HG03378 (cell line): ENCODE measurements around the gene CLEC16A.
A peak's percentile ranks its signal among the peaks of the same experiment; 100 is the strongest.

Source experiments
- ATAC-seq: cut with Tn5 transposase; IDR thresholded peaks from one replicate; pipeline ENCODE4 v1.9.1; 2021; ENCODE audit warnings: mild to moderate bottlenecking, moderate library complexity; ENCODE audit not compliant: unreplicated experiment

Gene CLEC16A

DNA sequence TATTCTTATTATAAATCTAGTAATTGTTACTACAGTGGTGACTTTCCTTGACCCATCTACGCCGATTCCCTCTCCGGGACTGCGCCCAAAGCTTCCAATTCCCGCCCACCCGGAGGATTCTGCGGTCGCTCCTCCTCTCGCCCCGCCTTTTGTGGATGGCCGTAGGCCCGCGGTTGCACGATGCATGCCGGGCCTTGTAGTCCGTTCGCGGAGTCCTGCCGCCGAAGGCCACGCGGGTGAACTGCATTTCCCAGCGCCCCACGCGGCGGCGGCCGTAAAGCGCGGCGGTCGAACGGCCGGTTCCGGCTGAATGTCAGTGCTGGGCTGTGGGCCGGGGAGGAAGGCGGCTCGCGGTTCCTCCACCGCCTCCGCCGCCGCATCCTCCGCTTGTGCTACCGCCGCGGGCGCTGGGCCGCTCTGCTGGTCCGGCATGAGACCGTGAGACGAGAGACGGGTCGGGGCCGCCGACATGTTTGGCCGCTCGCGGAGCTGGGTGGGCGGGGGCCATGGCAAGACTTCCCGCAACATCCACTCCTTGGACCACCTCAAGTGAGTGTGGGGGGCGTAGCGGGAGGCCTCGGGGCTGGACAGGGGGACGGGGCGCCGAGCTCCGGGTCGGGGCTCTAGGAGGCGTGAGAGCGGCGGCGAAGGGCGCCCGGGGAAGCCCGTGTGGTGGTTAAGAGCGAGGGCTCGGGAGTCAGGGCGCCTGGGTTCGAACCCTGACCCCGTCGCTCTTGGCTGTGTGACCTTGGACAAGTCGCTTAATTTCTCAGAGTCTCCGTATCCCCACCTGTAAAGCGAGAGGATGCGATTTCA lies at the start of gene CLEC16A:
Gene CLEC16A (plus strand): TSS at position 316 of the 816 bp plus-strand sequence. CDS start 154 bp downstream, at position 470.
- ATAC-seq = peak; percentile 55

DNA sequence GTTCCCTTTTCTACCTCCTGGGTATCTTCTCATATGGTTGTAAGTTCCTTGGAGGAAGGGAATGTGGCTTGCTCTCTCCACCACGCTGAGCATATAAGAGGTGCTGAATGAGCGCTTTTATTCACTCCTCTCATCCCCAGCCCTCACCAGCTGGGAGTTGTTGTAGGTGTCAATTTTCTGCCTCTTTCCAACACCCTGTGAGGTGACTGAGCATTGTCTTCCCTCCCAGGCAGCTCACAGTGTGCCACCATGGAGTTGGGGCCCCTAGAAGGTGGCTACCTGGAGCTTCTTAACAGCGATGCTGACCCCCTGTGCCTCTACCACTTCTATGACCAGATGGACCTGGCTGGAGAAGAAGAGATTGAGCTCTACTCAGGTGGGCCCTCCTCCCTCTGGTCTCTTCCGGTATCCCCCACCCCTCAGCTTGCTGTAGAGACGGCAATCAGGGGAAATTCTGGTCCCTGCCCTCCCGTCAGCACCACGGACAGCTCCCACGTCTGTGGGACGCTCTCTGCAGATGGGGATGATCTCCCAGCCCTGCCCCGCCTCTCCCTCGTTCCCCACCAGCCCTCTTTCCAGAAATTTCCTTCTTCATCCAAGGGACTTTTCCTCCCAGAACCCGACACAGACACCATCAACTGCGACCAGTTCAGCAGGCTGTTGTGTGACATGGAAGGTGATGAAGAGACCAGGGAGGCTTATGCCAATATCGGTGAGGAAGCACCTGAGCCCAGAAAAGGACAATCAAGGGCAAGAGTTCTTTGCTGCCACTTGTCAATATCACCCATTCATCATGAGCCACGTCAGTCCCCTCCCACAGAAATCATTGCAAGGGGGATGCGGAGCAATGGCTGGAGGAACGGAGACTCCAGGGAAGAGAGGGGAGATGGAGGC lies 49.1 kb upstream of the CLEC16A start:
- no peak for ATAC-seq

- ATAC-seq = no peak
Measured at GRCh38 chr16:10896165-10896564, 48.2 kb upstream of the CLEC16A start.

DNA sequence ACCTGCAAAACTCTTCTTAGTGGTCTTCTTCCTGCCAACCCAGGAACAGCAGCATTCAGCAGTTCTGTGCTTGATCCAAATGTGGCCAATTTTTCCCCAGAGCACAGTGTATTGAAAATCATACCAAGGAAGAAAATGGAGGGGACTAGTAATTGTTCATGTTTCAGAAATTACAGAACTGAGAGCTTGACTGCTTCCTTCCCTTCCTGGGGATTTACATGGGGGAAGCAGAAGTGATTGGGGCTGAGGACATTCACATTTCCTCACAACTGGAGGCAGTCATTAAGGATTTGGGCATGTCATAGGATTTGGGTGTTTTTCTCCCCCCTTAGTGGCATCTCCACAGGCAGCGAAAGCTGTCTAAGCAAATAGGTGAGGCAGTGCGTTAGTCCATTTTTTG lies 47.6 kb upstream of the CLEC16A start:
- ATAC-seq = no peak

DNA sequence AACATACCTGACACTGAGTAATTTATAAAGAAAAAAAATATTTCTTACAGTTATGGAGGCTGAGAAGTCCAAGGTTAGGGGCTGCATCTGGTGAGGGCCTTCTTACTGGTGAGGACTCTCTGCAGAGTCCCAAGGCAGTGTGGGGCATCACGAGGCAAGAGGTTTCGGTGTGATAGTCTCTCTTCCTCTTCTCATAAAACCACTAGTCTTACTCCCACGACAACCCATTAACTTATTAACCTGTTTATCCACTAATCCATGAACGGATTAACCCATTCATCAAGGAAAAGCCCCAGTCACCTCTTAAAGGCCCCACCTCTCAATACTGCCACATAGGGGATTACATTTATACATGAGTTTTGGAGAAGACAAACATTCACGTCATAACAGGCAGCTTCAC lies 47.2 kb upstream of the CLEC16A start:
- peak; percentile 69 for ATAC-seq

DNA sequence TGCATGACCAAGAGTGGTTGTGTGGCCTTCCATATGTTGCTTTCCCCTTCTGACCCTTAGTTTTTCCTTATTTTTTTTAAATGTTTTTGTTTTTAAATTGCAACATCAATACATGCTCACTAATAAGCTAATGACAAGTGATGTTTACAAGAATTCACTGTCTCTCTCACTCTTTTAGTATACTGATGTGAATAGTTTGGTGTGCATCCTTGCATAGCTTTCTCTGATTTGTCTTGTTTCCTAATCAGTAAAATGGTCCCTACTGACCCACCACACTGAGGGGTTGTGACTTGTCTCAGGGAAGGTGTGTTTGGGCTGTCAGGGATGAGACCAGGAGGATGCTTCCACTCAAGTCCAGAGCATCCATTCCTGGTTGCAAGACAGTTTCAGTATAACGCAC lies 41.4 kb upstream of the CLEC16A start:
- no peak for ATAC-seq

DNA sequence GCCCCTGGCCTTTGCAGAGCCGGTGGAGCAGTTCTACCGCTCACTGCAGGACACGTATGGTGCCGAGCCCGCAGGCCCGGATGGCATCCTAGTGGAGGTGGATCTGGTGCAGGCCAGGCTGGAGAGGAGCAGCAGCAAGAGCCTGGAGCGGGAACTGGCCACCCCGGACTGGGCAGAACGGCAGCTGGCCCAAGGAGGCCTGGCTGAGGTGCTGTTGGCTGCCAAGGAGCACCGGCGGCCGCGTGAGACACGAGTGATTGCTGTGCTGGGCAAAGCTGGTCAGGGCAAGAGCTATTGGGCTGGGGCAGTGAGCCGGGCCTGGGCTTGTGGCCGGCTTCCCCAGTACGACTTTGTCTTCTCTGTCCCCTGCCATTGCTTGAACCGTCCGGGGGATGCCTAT lies 37.9 kb upstream of the CLEC16A start:
- no peak for ATAC-seq

GRCh38 chr16:10906914-10907756 lies 37.2 kb upstream of the CLEC16A start:
- ATAC-seq = no peak

DNA sequence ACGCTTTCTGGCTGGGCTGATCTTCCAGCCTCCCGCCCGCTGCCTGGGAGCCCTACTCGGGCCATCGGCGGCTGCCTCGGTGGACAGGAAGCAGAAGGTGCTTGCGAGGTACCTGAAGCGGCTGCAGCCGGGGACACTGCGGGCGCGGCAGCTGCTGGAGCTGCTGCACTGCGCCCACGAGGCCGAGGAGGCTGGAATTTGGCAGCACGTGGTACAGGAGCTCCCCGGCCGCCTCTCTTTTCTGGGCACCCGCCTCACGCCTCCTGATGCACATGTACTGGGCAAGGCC lies 36.7 kb upstream of the CLEC16A start:
- no peak for ATAC-seq

DNA sequence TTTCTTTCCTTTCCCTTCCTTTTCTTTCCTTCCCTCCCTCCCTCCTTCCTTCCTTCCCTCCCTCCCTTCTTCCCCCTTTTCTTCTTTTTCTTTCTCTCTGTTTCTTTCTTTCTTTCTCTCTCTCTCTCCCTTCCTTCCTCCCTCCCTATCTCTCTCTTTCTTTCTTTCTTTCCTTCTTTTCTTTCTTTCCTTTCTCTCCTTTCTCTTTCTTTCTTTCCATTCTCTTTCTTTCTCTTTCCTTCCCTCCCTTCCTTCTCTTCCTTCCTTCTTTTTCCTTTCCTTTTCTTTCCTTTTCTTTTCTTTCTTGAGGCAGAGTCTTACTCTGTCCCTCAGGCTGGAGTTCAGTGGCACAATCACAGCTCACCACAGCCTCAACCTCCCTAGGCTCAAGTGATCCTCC lies 33.1 kb upstream of the CLEC16A start:
- no peak for ATAC-seq

GRCh38 chr16:10916534-10916933 lies 27.8 kb upstream of the CLEC16A start:
- ATAC-seq = no peak

DNA sequence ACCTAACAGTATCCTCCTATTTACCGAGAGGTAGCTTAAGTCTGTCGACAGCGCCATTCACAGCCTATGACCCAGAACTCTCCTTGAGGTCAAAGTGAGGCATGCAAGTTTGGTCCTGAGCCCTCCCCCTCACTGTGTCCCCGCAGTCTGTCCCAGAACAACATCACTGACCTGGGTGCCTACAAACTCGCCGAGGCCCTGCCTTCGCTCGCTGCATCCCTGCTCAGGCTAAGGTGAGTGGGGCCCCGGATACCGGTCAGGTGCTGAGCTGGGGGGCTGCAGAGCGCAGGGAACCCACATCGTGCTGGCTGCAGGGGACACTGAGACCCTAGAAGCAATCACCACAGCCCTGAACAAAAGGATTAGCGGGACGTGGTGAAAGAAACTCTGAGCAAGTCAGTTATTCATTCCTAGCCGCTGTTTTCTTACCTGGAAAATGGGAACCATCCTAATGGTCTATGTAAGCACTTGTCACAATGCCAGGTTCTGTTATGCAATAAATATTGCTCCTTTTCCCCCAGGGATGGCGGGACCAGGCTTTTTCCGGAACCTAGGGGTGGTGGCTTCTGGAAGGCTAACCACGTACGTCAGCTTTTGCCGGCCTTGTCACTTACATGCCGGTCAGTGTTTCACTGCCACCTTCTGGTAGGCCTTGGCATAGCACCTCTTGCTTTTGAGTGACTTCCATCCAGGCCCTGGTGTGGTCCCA lies 25.9 kb upstream of the CLEC16A start:
- no peak for ATAC-seq

DNA sequence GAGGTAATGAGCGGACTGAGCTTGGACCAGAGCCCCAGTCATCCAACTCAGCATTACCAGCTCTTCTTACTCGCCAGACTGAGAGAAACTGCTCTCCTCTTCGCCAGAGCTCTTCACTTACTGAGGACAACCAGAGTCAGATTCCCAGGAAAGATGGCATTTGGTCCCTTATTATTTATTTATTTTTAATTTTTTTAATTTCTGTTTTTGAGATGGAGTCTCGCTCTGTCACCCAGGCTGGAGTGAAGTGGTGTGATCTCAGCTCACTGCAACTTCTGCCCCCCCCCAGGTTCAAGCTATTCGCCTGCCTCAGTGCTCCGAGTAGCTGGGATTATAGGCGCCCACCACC lies 25.4 kb upstream of the CLEC16A start:
- no peak for ATAC-seq

GRCh38 chr16:10920726-10921427 lies 23.5 kb upstream of the CLEC16A start:
- ATAC-seq = no peak

DNA sequence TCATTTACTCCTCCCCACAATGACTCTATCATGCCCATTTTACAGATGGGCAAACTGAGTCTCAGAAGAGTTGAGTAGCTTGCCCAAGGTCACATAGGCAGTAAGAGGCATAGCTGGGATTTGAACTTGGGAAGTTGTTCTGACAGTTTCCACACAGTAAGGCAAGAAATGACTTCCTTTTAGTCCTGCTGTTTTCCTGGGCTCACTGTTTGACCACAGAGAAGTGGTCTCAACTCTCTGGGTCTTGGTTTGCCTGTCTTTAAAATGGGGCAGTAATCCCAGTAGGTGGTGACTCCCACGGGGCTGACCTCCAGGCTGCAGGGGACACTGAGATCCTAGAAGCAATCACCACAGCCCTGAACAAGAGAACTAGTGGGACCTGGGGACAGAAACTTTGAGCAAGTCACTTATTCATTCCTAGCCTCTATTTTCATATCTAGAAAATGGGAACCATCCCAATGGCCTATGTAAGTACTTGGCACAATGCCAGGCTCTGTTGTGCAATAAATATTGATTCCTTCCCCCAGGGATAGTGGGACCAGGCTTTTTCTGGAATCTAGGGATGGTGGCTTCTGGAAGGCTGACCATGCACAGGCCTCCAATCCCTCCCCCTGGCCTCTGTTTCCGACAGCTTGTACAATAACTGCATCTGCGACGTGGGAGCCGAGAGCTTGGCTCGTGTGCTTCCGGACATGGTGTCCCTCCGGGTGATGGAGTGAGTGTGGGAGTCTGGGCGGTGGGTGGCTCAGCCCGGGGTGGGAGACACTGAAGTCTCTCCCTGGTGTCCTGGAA lies 22.6 kb upstream of the CLEC16A start:
- ATAC-seq = no peak

DNA sequence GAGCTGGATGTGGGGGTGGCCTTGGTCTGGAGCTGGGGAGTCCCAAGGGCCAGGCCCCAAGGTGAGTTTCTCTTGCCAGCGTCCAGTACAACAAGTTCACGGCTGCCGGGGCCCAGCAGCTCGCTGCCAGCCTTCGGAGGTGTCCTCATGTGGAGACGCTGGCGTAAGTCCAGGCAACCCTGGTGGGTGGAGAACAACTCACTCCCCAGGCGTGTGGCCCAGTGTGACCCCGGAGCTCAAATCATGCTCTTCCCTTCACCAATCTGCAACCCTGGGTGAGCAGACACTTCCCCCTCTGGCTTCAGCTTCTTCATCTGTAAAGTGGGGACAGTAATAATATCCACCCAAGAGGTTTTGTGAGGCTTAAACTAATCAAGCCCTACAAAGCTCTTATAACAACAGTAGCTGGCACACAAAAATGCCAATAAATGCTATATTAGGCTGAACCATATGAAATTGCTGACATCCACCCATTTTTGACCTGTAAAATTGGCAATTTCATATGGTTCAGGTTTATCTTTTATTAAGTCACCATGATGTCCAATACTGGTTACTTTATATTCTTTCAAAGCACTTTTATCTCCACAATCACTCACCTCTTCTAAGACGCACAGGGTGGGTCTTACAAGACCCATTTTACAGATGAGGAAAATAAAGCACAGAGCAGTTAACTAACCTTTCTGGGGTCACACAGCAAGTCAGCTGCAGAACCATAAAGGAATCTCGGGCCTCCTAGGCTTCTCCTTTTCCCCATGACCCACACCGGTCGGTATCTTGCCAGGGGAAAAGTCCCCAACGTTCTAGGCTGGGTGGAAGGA lies 21.8 kb upstream of the CLEC16A start:
- ATAC-seq = no peak

DNA sequence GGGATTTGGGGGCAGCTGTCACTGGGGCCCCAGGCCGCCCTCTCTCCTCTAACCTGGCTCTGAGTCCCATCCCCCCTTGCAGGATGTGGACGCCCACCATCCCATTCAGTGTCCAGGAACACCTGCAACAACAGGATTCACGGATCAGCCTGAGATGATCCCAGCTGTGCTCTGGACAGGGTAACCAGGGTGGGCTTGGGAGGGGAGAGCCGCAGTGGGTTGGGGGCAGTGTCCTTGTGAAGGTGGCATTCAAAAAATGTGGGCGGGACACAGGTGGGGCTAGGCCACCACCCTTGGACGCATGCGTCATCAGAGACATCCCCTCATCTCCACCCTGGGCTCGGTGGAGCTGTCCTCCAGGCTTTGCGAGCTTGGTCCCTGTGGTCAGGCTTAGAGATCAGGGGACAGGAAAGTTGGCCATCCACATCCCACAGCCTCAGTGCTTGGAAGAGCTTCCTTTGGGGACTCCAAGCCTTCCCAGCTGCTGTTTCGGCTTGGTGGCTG lies 21.2 kb upstream of the CLEC16A start:
- no peak for ATAC-seq

- no peak for ATAC-seq
Measured at GRCh38 chr16:10923650-10924214, 20.6 kb upstream of the CLEC16A start.
